HG03196 (cell line): ENCODE data around the gene CDH9.
"Not testable (repeated sequence)": the region's sequence is repeated elsewhere in the genome, so short reads cannot be mapped to it uniquely, and the experiment has no call there.

Source experiments
- ATAC-seq: cut with Tn5 transposase; IDR thresholded peaks from one replicate; pipeline ENCODE4 v1.9.1; 2021; ENCODE audit not compliant: unreplicated experiment

CDH9 gene

GRCh38 chr5:26959290-26959689, 79.1 kb downstream of the CDH9 start:
- ATAC-seq, result no peak

- ATAC-seq, result no peak
Observed at GRCh38 chr5:26955161-26955560, 83.2 kb downstream of the CDH9 start.

GRCh38 chr5:26948921-26949320, 89.5 kb downstream of the CDH9 start:
- no peak for ATAC-seq

GRCh38 chr5:26945901-26946300, 92.5 kb downstream of the CDH9 start:
- ATAC-seq, result no peak

- no peak for ATAC-seq
Observed at GRCh38 chr5:26942481-26942880, 95.9 kb downstream of the CDH9 start.

- no peak for ATAC-seq
Observed at GRCh38 chr5:26940994-26941393, 97.4 kb downstream of the CDH9 start.

- ATAC-seq, result no peak
Observed at GRCh38 chr5:26932238-26932637, 106.1 kb downstream of the CDH9 start.

GRCh38 chr5:26921439-26921838, 116.9 kb downstream of the CDH9 start:
- no peak for ATAC-seq

- ATAC-seq, result no peak
Observed at GRCh38 chr5:26903469-26903868, 134.9 kb downstream of the CDH9 start.

- ATAC-seq, result no peak
Observed at GRCh38 chr5:26894719-26895263, 143.6 kb downstream of the CDH9 start.

- no peak for ATAC-seq
Observed at GRCh38 chr5:26893078-26893477, 145.3 kb downstream of the CDH9 start.

GRCh38 chr5:26889815-26890214, 148.6 kb downstream of the CDH9 start:
- no peak for ATAC-seq

GRCh38 chr5:26884481-26884880, 153.9 kb downstream of the CDH9 start:
- ATAC-seq, result no peak

- ATAC-seq, result no peak
Observed at GRCh38 chr5:26883375-26883774, 155.0 kb downstream of the CDH9 start.

- no peak for ATAC-seq
Observed at GRCh38 chr5:26881901-26882300, 156.5 kb downstream of the CDH9 start.

GRCh38 chr5:26877154-26877553, 161.2 kb downstream of the CDH9 start:
- no peak for ATAC-seq

- no peak for ATAC-seq
Observed at GRCh38 chr5:26872337-26872736, 166.0 kb downstream of the CDH9 start.

- ATAC-seq, result no peak
Observed at GRCh38 chr5:26869781-26870180, 168.6 kb downstream of the CDH9 start.

- no peak for ATAC-seq
Observed at GRCh38 chr5:26868504-26868903, 169.9 kb downstream of the CDH9 start.

- no peak for ATAC-seq
Observed at GRCh38 chr5:26864061-26864460, 174.3 kb downstream of the CDH9 start.

- no peak for ATAC-seq
Observed at GRCh38 chr5:26856238-26856637, 182.1 kb downstream of the CDH9 start.

GRCh38 chr5:26852450-26852849, 185.9 kb downstream of the CDH9 start:
- not testable (repeated sequence) for ATAC-seq

GRCh38 chr5:26847041-26847736, 191.2 kb downstream of the CDH9 start:
- no peak for ATAC-seq
